Keratinocyte (primary cell): ENCODE measurements around the gene TDRKH.

Source experiments
- EZH2 ChIP-seq: IDR thresholded peaks from one replicate; pipeline ENCODE4 v1.6.1; 2012; ENCODE audit warnings: inconsistent platforms, mild to moderate bottlenecking, low read length, moderate library complexity
- TF ChIP-seq, protein P1 (sequence below), 3 experiments: IDR thresholded peaks in 1 of 3; conservative IDR thresholded peaks in 1 of 3; optimal IDR thresholded peaks in 1 of 3; 2 replicates in 2 of 3; 3 replicates in 1 of 3; pipeline versions ENCODE3 to v1.5.1; 2011; ENCODE audit warnings: low read length in 3 of 3, mild to moderate bottlenecking in 3 of 3, moderate library complexity in 2 of 3, control low read depth in 1 of 3, inconsistent platforms in 1 of 3; ENCODE audit not compliant: insufficient read depth in 2 of 3; ENCODE audit errors: extremely low read depth in 1 of 3

DNA sequence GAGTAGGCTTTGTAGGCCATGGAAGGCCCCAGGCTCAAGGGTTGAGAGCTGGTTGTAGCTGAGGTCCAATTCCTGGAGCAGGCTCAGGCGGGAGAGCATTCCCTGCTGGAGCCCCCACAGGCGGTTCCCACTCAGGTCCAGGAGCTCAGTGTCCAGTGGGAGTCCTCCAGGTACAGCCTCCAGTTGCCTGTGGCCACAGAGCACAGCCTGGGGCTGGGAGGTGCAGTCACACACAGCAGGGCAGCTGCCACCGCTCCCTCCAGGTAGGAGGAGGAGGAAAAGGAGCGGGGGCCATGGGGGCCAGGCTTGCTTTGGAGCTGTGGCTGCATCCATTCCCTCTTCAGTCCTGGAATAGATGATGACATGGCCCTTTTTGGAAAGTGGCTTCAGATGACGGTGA is 12.1 kb upstream of the TDRKH start:
- TF ChIP-seq, protein P1, sequence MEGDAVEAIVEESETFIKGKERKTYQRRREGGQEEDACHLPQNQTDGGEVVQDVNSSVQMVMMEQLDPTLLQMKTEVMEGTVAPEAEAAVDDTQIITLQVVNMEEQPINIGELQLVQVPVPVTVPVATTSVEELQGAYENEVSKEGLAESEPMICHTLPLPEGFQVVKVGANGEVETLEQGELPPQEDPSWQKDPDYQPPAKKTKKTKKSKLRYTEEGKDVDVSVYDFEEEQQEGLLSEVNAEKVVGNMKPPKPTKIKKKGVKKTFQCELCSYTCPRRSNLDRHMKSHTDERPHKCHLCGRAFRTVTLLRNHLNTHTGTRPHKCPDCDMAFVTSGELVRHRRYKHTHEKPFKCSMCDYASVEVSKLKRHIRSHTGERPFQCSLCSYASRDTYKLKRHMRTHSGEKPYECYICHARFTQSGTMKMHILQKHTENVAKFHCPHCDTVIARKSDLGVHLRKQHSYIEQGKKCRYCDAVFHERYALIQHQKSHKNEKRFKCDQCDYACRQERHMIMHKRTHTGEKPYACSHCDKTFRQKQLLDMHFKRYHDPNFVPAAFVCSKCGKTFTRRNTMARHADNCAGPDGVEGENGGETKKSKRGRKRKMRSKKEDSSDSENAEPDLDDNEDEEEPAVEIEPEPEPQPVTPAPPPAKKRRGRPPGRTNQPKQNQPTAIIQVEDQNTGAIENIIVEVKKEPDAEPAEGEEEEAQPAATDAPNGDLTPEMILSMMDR (optimal IDR thresholded peaks at IDR 0.05 in 1 of 3, IDR thresholded peaks at IDR 0.05 in 1 of 3, conservative IDR thresholded peaks at IDR 0.05 in 1 of 3; ENCODE audit: extremely low read depth in 1 of 3, insufficient read depth in 2 of 3, low read length in 3 of 3), result no peak
- TF ChIP-seq EZH2, result no peak
